GM12878 (cell line): ENCODE data around the gene ADCY1. TPM values are rescaled to one million over a fixed set of nuclear protein-coding genes. Genes with fewer than 3 reads are reported as not detected.

ENCODE experiments used
- ATAC-seq: fragments of 200-7000 bp; cut with Tn5 transposase; 3 replicates; pipeline ENCODE4 v1.9.1; 2020; ENCODE audit warnings: mild to moderate bottlenecking, moderate library complexity
- BruUV-seq: library from RNA; stranded (reverse); fragments of 400-500 nt; replicated peaks from 2 replicates; lab custom pipeline; 2021; lab: Mats Ljungman, UMichigan
- CTCF ChIA-PET: fragments of 300-600 bp; sonication (Branson Sonifier 250); formaldehyde crosslinking; extraction: SDS; loops from one replicate; lab custom pipeline; 2021; ENCODE audit warnings: inconsistent platforms; lab: Yijun Ruan, JAX
- POLR2A ChIA-PET: fragments of 350-600 bp; formaldehyde crosslinking; extraction: SDS; loops from one replicate; lab custom pipeline; 2021; ENCODE audit warnings: inconsistent platforms; lab: Charles Lee
- RAD21 ChIA-PET: fragments of 300-600 bp; sonication (Branson Sonifier 250); formaldehyde crosslinking; loops from one replicate; lab custom pipeline; 2023; ENCODE audit warnings: antibody characterized with exemption; ENCODE audit not compliant: unreplicated experiment; lab: Charles Lee
- SMC1A ChIA-PET: fragments of 300-600 bp; sonication (Branson Sonifier 250); formaldehyde crosslinking; loops from one replicate; lab custom pipeline; 2023; ENCODE audit not compliant: unreplicated experiment, uncharacterized antibody; lab: Charles Lee
- DNase-seq: peaks from one replicate; pipeline ENCODE4 v3.0.0-alpha.2; 2011; ENCODE audit warnings: low read depth, low spot score
- FAIRE-seq: peaks from 3 replicates; lab custom pipeline; 2011; peaks lifted over from hg19 to GRCh38; lab: Jason Lieb, UNC
- H2AFZ ChIP-seq: 2 replicates; pipeline ENCODE4 v1.6.0; 2011; ENCODE audit warnings: low read depth, low read length, control low read depth; ENCODE audit not compliant: control insufficient read depth
- H3K27ac ChIP-seq: 2 replicates; pipeline ENCODE4 v1.5.1; 2011; ENCODE audit warnings: control low read depth; ENCODE audit not compliant: control insufficient read depth, insufficient read depth
- H3K27me3 ChIP-seq, 2 experiments: replicated peaks in 1 of 2; 2 replicates each; pipeline versions ENCODE4 v1.6.0 to v1.6.1; 2011; ENCODE audit warnings: low read length in 1 of 2; ENCODE audit not compliant: control insufficient read depth in 2 of 2, insufficient read depth in 2 of 2
- H3K36me3 ChIP-seq, 2 experiments: 2 replicates each; pipeline ENCODE4 v1.5.1; 2011; ENCODE audit warnings: low read length in 1 of 2; ENCODE audit not compliant: control insufficient read depth in 2 of 2, insufficient read depth in 2 of 2
- H3K4me1 ChIP-seq: 2 replicates; pipeline ENCODE4 v1.6.1; 2011; ENCODE audit warnings: mild to moderate bottlenecking, low read length, moderate library complexity, mixed read lengths; ENCODE audit not compliant: control insufficient read depth, insufficient read depth
- H3K4me2 ChIP-seq: 2 replicates; pipeline ENCODE4 v1.6.0; 2011; ENCODE audit warnings: control low read depth; ENCODE audit not compliant: control insufficient read depth, insufficient read depth
- H3K4me3 ChIP-seq: fragments of 200-600 bp; sonication (generic); 2 replicates; pipeline ENCODE4 v1.5.1; 2016
- H3K79me2 ChIP-seq: 2 replicates; pipeline ENCODE4 v1.6.0; 2011; ENCODE audit warnings: low read length; ENCODE audit not compliant: control insufficient read depth, insufficient read depth
- H3K9ac ChIP-seq: 2 replicates; pipeline ENCODE4 v1.8.0; 2011; ENCODE audit warnings: low read length, control low read depth, mixed read lengths; ENCODE audit not compliant: control insufficient read depth, insufficient read depth
- H3K9me3 ChIP-seq: replicated peaks from 3 replicates; pipeline ENCODE4 v1.5.1; 2011; ENCODE audit warnings: mild to moderate bottlenecking, low read length; ENCODE audit not compliant: control insufficient read depth, insufficient read depth
- H4K20me1 ChIP-seq: 2 replicates; pipeline ENCODE4 v1.6.0; 2011; ENCODE audit not compliant: control insufficient read depth, insufficient read depth
- ASH2L ChIP-seq: fragments of 300-600, 200-600 bp; sonication (generic); IDR thresholded peaks from 2 replicates; pipeline ENCODE4 v1.6.1; 2017; ENCODE audit warnings: low read depth, mild to moderate bottlenecking, borderline replicate concordance
- BACH1 ChIP-seq: fragments of 450-650 bp; IDR thresholded peaks from 2 replicates; pipeline ENCODE4 v1.6.1; 2017; ENCODE audit warnings: mild to moderate bottlenecking, borderline replicate concordance
- DPF2 ChIP-seq: fragments of 450-650 bp; IDR thresholded peaks from 2 replicates; pipeline ENCODE4 v1.6.1; 2017; ENCODE audit warnings: mild to moderate bottlenecking
- E4F1 ChIP-seq: fragments of 450-650 bp; IDR thresholded peaks from 2 replicates; pipeline ENCODE4 v1.6.1; 2018; ENCODE audit warnings: borderline replicate concordance, mild to moderate bottlenecking; ENCODE audit not compliant: partially characterized antibody
- EGR1 ChIP-seq, 2 experiments: IDR thresholded peaks; 1 replicate in 1 of 2; 2 replicates in 1 of 2; pipeline ENCODE4 v1.6.1; 2011 to 2012; ENCODE audit warnings: low read depth in 2 of 2, low read length in 2 of 2, borderline replicate concordance in 1 of 2, mild to moderate bottlenecking in 1 of 2, moderate library complexity in 1 of 2
- EZH2 ChIP-seq: IDR thresholded peaks from 2 replicates; pipeline ENCODE4 v1.6.1; 2012; ENCODE audit warnings: low read depth, mild to moderate bottlenecking, control low read depth, inconsistent platforms, low read length, borderline replicate concordance; ENCODE audit not compliant: control insufficient read depth
- HDGF ChIP-seq: fragments of 450-650 bp; IDR thresholded peaks from 2 replicates; pipeline ENCODE4 v1.6.1; 2016; ENCODE audit warnings: antibody characterized with exemption
- IKZF2 ChIP-seq, 2 experiments: fragments of 450-650 bp; IDR thresholded peaks; 2 replicates each; pipeline ENCODE4 v1.6.1; 2017; ENCODE audit warnings: mild to moderate bottlenecking in 2 of 2, moderate library complexity in 2 of 2
- LARP7 ChIP-seq: fragments of 450-650 bp; IDR thresholded peaks from 2 replicates; pipeline ENCODE4 v1.6.1; 2017; ENCODE audit warnings: mild to moderate bottlenecking
- MXI1 ChIP-seq: fragments of 150-350 bp; IDR thresholded peaks from 2 replicates; pipeline ENCODE4 v1.6.1; 2011; ENCODE audit warnings: low read depth, mild to moderate bottlenecking, inconsistent platforms, low read length, improper control_type of control experiment
- NR2F1 ChIP-seq: fragments of 450-650 bp; conservative IDR thresholded peaks from 2 replicates; pipeline ENCODE4 v1.6.1; 2017; ENCODE audit warnings: mild to moderate bottlenecking
- SMARCA5 ChIP-seq: fragments of 450-650 bp; IDR thresholded peaks from 2 replicates; pipeline ENCODE4 v1.6.1; 2017; ENCODE audit warnings: mild to moderate bottlenecking
- SP1 ChIP-seq: IDR thresholded peaks from one replicate; pipeline ENCODE4 v1.6.1; 2011; ENCODE audit warnings: low read depth, low read length
- SRF ChIP-seq, 2 experiments: IDR thresholded peaks; 2 replicates each; pipeline ENCODE4 v1.6.1; 2011; ENCODE audit warnings: low read depth in 2 of 2, low read length in 2 of 2, mild to moderate bottlenecking in 1 of 2, moderate library complexity in 1 of 2
- WRNIP1 ChIP-seq: IDR thresholded peaks from 2 replicates; pipeline ENCODE4 v1.6.1; 2011; ENCODE audit warnings: low read depth, low read length, improper control_type of control experiment, borderline replicate concordance
- ZBED1 ChIP-seq: IDR thresholded peaks from 2 replicates; pipeline ENCODE4 v1.6.1; 2016; ENCODE audit warnings: borderline replicate concordance
- ZZZ3 ChIP-seq: IDR thresholded peaks from 2 replicates; pipeline ENCODE4 v1.6.1; 2011; ENCODE audit warnings: low read depth; ENCODE audit not compliant: control insufficient read depth, insufficient read length
- WGBS: methylation state at CpG from one replicate; pipeline ENCODE4 v1.1.6; 2016; ENCODE audit warnings: low lambda C conversion rate; ENCODE audit not compliant: insufficient replicate concordance, insufficient coverage; ENCODE audit errors: missing lambda C conversion rate; 5-methylcytosine and 5-hydroxymethylcytosine counted together
- in situ Hi-C: fragments of 300-500 bp; cut with MboI; formaldehyde crosslinking; loops from 9 replicates; pipeline ENCODE4 v1.14.3; 2018; ENCODE audit warnings: mixed read lengths
- intact Hi-C: fragments of 100-400 bp; cut with micrococcal nuclease; formaldehyde crosslinking; loops from one replicate; pipeline ENCODE4 v1.14.2; 2022; ENCODE audit not compliant: unreplicated experiment
- polyA plus RNA-seq, 11 experiments: library from polyadenylated mRNA; depleted of rRNA in 4 of 11; unstranded in 6 of 11; stranded (reverse) in 5 of 11; fragments of >200 nt; fragmentation: Nextera tagmentation in 4 of 11; fragmentation: Illumina TruSeq in 1 of 11; extraction: Ambion mirVana in 4 of 11; extraction: Trizol in 1 of 11; gene quantifications; 1 replicate in 1 of 11; 2 replicates in 10 of 11; pipeline versions ENCODE4 v1.2.1 to v1.2.3, GENCODE V29; 2011 to 2016; ENCODE audit warnings: inconsistent platforms in 2 of 11, missing spikeins in 2 of 11, low read depth in 1 of 11
- total RNA-seq, 4 experiments: library from RNA; depleted of rRNA in 3 of 4; stranded (reverse); fragments of >200 nt in 3 of 4; fragmentation: Illumina TruSeq in 1 of 4; extraction: Trizol in 1 of 4; gene quantifications; 2 replicates each; pipeline versions ENCODE4 v1.2.1 to v1.2.3, GENCODE V29; 2013 to 2021
- TF ChIP-seq, protein P1 (sequence below): IDR thresholded peaks from 2 replicates; pipeline ENCODE4 v1.6.1; 2012; ENCODE audit warnings: low read depth, low read length, improper control_type of control experiment

Gene ADCY1
- total and polyA plus RNA-seq, 10 of the 15 experiments (the other 5 are each of a cell fraction or from before 2014, with no cell fraction given) = 0.13 to 1.4 (median 0.45) TPM; not detected in 1

DNA sequence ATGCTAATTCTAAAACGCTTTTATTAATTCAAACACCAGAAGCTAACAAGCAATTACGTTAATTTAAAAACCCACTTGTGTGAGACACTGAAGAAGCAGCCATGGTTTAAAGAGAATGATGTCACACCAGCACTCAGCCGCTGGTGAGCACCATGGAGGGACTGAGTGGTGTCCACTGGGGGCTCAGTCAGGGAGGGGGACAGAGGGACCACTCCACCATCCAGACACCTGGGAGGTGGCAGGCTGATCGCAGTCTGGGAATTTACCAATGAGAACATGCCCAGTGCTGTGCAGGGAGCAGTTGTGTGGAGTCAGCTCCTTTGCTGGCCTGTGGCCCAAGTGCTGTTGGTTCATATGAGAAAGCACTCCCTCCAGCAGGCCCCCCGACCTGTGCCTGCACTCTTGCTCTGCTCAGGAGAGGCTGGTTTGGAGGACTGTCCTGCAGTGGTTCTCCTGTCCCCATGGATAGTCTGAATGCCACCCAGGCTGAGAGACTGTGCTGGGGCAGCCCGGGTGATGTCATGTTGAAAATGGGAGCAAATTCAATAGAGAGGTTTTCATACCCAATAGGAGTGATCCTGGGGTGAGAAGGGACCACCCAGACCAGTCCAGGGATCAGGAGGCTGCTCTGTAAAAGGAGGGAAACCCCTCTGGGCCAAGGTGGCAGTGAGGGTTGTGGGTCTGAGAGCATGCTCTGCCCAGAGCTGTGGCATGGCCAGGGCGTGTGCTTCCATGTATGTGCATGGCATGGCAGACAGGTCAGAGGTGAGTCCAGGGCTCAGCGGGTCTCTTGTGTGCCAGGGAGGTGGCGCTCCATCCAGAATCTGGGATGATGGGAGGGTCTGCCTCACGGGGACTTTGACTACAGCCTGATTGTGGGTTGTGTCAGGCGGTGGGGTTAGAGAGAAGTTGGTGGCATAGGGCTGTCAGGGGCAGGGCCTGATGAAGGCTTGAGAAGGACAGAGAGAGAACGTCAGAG lies 12.7 kb downstream of the ADCY1 start:
- Histone ChIP-seq H3K27me3 (no peaks in the 10 kb centered on the region; a peak in 1 of 4 replicates), H3K9ac (no peak overlapping the region), H3K79me2 (no peaks in the 10 kb centered on the region), H3K4me2 (no peak overlapping the region), H3K4me3 (no peak overlapping the region), H3K36me3 (no peaks in the 10 kb centered on the region), H3K4me1 (no peaks in the 10 kb centered on the region), H3K27ac (no peak overlapping the region), H2AFZ (no peak overlapping the region), H3K9me3 (no peaks in the 10 kb centered on the region), H4K20me1 (no peaks in the 10 kb centered on the region)
- intact Hi-C loops (no loop called here), in situ Hi-C loops (no loop called here)
- TF ChIP-seq SP1 = no peak
- TF ChIP-seq, protein P1, sequence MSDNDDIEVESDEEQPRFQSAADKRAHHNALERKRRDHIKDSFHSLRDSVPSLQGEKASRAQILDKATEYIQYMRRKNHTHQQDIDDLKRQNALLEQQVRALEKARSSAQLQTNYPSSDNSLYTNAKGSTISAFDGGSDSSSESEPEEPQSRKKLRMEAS = no peak
- TF ChIP-seq E4F1 = no peak
- TF ChIP-seq SMARCA5 = no peak
- TF ChIP-seq ZBED1 = no peak
- TF ChIP-seq HDGF = no peak
- TF ChIP-seq IKZF2 (IDR thresholded peaks at IDR 0.05) = no peak
- no peak for TF ChIP-seq WRNIP1
- no peak for TF ChIP-seq MXI1
- no peak for TF ChIP-seq EZH2
- no peak for TF ChIP-seq BACH1
- TF ChIP-seq ZZZ3 = no peak
- no peak for TF ChIP-seq NR2F1
- TF ChIP-seq ASH2L = no peak
- no peak for TF ChIP-seq EGR1 (IDR thresholded peaks at IDR 0.05; ENCODE audit: borderline replicate concordance in 1 of 2, low read depth in 2 of 2, low read length in 2 of 2)
- no peak for TF ChIP-seq SRF (IDR thresholded peaks at IDR 0.05; ENCODE audit: low read depth in 2 of 2, low read length in 2 of 2)
- no peak for TF ChIP-seq LARP7
- TF ChIP-seq DPF2 = no peak
- POLR2A ChIA-PET = interaction anchor here (0.6 kb wide), 1 partner anchor 109 kb away, joined by 4 read pairs; no protein-coding TSS in a partner anchor
- SMC1A ChIA-PET = no interaction called here
- no TSS peak for BruUV-seq
- ATAC-seq (no peak), FAIRE-seq (no peak), DNase-seq (no peak)
- RAD21 ChIA-PET = no interaction called here
- WGBS = 28% methylated on average over 12 of the region's 12 CpGs
- CTCF ChIA-PET = no interaction called here
